GM12878 (cell line): ENCODE data around the gene MAGI3. TPM values are rescaled to one million over a fixed set of nuclear protein-coding genes. Genes with fewer than 3 reads are reported as not detected.

Source experiments
- ATAC-seq: fragments of 200-7000 bp; cut with Tn5 transposase; 3 replicates; pipeline ENCODE4 v1.9.1; 2020; ENCODE audit warnings: mild to moderate bottlenecking, moderate library complexity
- BruUV-seq: library from RNA; stranded (reverse); fragments of 400-500 nt; replicated peaks from 2 replicates; lab custom pipeline; 2021; lab: Mats Ljungman, UMichigan
- CTCF ChIA-PET: fragments of 300-600 bp; sonication (Branson Sonifier 250); formaldehyde crosslinking; extraction: SDS; loops from one replicate; lab custom pipeline; 2021; ENCODE audit warnings: inconsistent platforms; lab: Yijun Ruan, JAX
- POLR2A ChIA-PET: fragments of 350-600 bp; formaldehyde crosslinking; extraction: SDS; loops from one replicate; lab custom pipeline; 2021; ENCODE audit warnings: inconsistent platforms; lab: Charles Lee
- RAD21 ChIA-PET: fragments of 300-600 bp; sonication (Branson Sonifier 250); formaldehyde crosslinking; loops from one replicate; lab custom pipeline; 2023; ENCODE audit warnings: antibody characterized with exemption; ENCODE audit not compliant: unreplicated experiment; lab: Charles Lee
- SMC1A ChIA-PET: fragments of 300-600 bp; sonication (Branson Sonifier 250); formaldehyde crosslinking; loops from one replicate; lab custom pipeline; 2023; ENCODE audit not compliant: unreplicated experiment, uncharacterized antibody; lab: Charles Lee
- DNase-seq: peaks from one replicate; pipeline ENCODE4 v3.0.0-alpha.2; 2011; ENCODE audit warnings: low read depth, low spot score
- FAIRE-seq: peaks from 3 replicates; lab custom pipeline; 2011; peaks lifted over from hg19 to GRCh38; lab: Jason Lieb, UNC
- H2AFZ ChIP-seq: 2 replicates; pipeline ENCODE4 v1.6.0; 2011; ENCODE audit warnings: low read depth, low read length, control low read depth; ENCODE audit not compliant: control insufficient read depth
- H3K27ac ChIP-seq: 2 replicates; pipeline ENCODE4 v1.5.1; 2011; ENCODE audit warnings: control low read depth; ENCODE audit not compliant: control insufficient read depth, insufficient read depth
- H3K27me3 ChIP-seq, 2 experiments: replicated peaks in 1 of 2; 2 replicates each; pipeline versions ENCODE4 v1.6.0 to v1.6.1; 2011; ENCODE audit warnings: low read length in 1 of 2; ENCODE audit not compliant: control insufficient read depth in 2 of 2, insufficient read depth in 2 of 2
- H3K36me3 ChIP-seq, 2 experiments: 2 replicates each; pipeline ENCODE4 v1.5.1; 2011; ENCODE audit warnings: low read length in 1 of 2; ENCODE audit not compliant: control insufficient read depth in 2 of 2, insufficient read depth in 2 of 2
- H3K4me1 ChIP-seq: 2 replicates; pipeline ENCODE4 v1.6.1; 2011; ENCODE audit warnings: mild to moderate bottlenecking, low read length, moderate library complexity, mixed read lengths; ENCODE audit not compliant: control insufficient read depth, insufficient read depth
- H3K4me2 ChIP-seq: 2 replicates; pipeline ENCODE4 v1.6.0; 2011; ENCODE audit warnings: control low read depth; ENCODE audit not compliant: control insufficient read depth, insufficient read depth
- H3K4me3 ChIP-seq: fragments of 200-600 bp; sonication (generic); 2 replicates; pipeline ENCODE4 v1.5.1; 2016
- H3K79me2 ChIP-seq: 2 replicates; pipeline ENCODE4 v1.6.0; 2011; ENCODE audit warnings: low read length; ENCODE audit not compliant: control insufficient read depth, insufficient read depth
- H3K9ac ChIP-seq: 2 replicates; pipeline ENCODE4 v1.8.0; 2011; ENCODE audit warnings: low read length, control low read depth, mixed read lengths; ENCODE audit not compliant: control insufficient read depth, insufficient read depth
- H3K9me3 ChIP-seq: replicated peaks from 3 replicates; pipeline ENCODE4 v1.5.1; 2011; ENCODE audit warnings: mild to moderate bottlenecking, low read length; ENCODE audit not compliant: control insufficient read depth, insufficient read depth
- H4K20me1 ChIP-seq: 2 replicates; pipeline ENCODE4 v1.6.0; 2011; ENCODE audit not compliant: control insufficient read depth, insufficient read depth
- CHD2 ChIP-seq: IDR thresholded peaks from 2 replicates; pipeline ENCODE4 v1.6.1; 2011; ENCODE audit warnings: low read depth, low read length, improper control_type of control experiment, borderline replicate concordance
- IKZF2 ChIP-seq, 2 experiments: fragments of 450-650 bp; IDR thresholded peaks; 2 replicates each; pipeline ENCODE4 v1.6.1; 2017; ENCODE audit warnings: mild to moderate bottlenecking in 2 of 2, moderate library complexity in 2 of 2
- JUND ChIP-seq: IDR thresholded peaks from 2 replicates; pipeline ENCODE4 v1.6.1; 2012; ENCODE audit warnings: low read depth, mild to moderate bottlenecking, low read length, improper control_type of control experiment, moderate library complexity
- NFIC ChIP-seq: IDR thresholded peaks from 2 replicates; pipeline ENCODE4 v1.6.1; 2012; ENCODE audit warnings: low read depth, mild to moderate bottlenecking, inconsistent platforms, low read length, moderate library complexity
- NR2F1 ChIP-seq: fragments of 450-650 bp; conservative IDR thresholded peaks from 2 replicates; pipeline ENCODE4 v1.6.1; 2017; ENCODE audit warnings: mild to moderate bottlenecking
- POLR2AphosphoS2 ChIP-seq: IDR thresholded peaks from 2 replicates; pipeline ENCODE4 v1.6.1; 2011; ENCODE audit warnings: low read depth, mild to moderate bottlenecking, low read length, improper control_type of control experiment, moderate library complexity
- RB1 ChIP-seq: fragments of 450-650 bp; formaldehyde crosslinking; IDR thresholded peaks from 2 replicates; pipeline ENCODE4 v1.6.1; 2017; ENCODE audit warnings: mild to moderate bottlenecking, borderline replicate concordance
- RCOR1 ChIP-seq: conservative IDR thresholded peaks from 2 replicates; pipeline ENCODE4 v1.6.1; 2012; ENCODE audit warnings: low read depth, low read length, improper control_type of control experiment
- SPI1 ChIP-seq: IDR thresholded peaks from 2 replicates; pipeline ENCODE4 v1.6.1; 2011; ENCODE audit warnings: low read depth, mild to moderate bottlenecking, low read length, moderate library complexity, borderline replicate concordance; ENCODE audit not compliant: insufficient read depth
- SRF ChIP-seq, 2 experiments: IDR thresholded peaks; 2 replicates each; pipeline ENCODE4 v1.6.1; 2011; ENCODE audit warnings: low read depth in 2 of 2, low read length in 2 of 2, mild to moderate bottlenecking in 1 of 2, moderate library complexity in 1 of 2
- STAT3 ChIP-seq: IDR thresholded peaks from 2 replicates; pipeline ENCODE4 v1.6.1; 2011; ENCODE audit warnings: low read depth, low read length, improper control_type of control experiment
- SUZ12 ChIP-seq: fragments of 200-600 bp; sonication (generic); IDR thresholded peaks from one replicate; pipeline ENCODE4 v1.6.1; 2018; ENCODE audit warnings: antibody characterized with exemption, mild to moderate bottlenecking; ENCODE audit not compliant: unreplicated experiment
- ZBED1 ChIP-seq: IDR thresholded peaks from 2 replicates; pipeline ENCODE4 v1.6.1; 2016; ENCODE audit warnings: borderline replicate concordance
- ZSCAN29 ChIP-seq: fragments of 450-650 bp; IDR thresholded peaks from 2 replicates; pipeline ENCODE4 v1.6.1; 2017; ENCODE audit warnings: mild to moderate bottlenecking, moderate library complexity
- WGBS: methylation state at CpG from one replicate; pipeline ENCODE4 v1.1.6; 2016; ENCODE audit warnings: low lambda C conversion rate; ENCODE audit not compliant: insufficient replicate concordance, insufficient coverage; ENCODE audit errors: missing lambda C conversion rate; 5-methylcytosine and 5-hydroxymethylcytosine counted together
- in situ Hi-C: fragments of 300-500 bp; cut with MboI; formaldehyde crosslinking; loops from 9 replicates; pipeline ENCODE4 v1.14.3; 2018; ENCODE audit warnings: mixed read lengths
- intact Hi-C: fragments of 100-400 bp; cut with micrococcal nuclease; formaldehyde crosslinking; loops from one replicate; pipeline ENCODE4 v1.14.2; 2022; ENCODE audit not compliant: unreplicated experiment
- polyA plus RNA-seq, 11 experiments: library from polyadenylated mRNA; depleted of rRNA in 4 of 11; unstranded in 6 of 11; stranded (reverse) in 5 of 11; fragments of >200 nt; fragmentation: Nextera tagmentation in 4 of 11; fragmentation: Illumina TruSeq in 1 of 11; extraction: Ambion mirVana in 4 of 11; extraction: Trizol in 1 of 11; gene quantifications; 1 replicate in 1 of 11; 2 replicates in 10 of 11; pipeline versions ENCODE4 v1.2.1 to v1.2.3, GENCODE V29; 2011 to 2016; ENCODE audit warnings: inconsistent platforms in 2 of 11, missing spikeins in 2 of 11, low read depth in 1 of 11
- total RNA-seq, 4 experiments: library from RNA; depleted of rRNA in 3 of 4; stranded (reverse); fragments of >200 nt in 3 of 4; fragmentation: Illumina TruSeq in 1 of 4; extraction: Trizol in 1 of 4; gene quantifications; 2 replicates each; pipeline versions ENCODE4 v1.2.1 to v1.2.3, GENCODE V29; 2013 to 2021
- TF ChIP-seq, protein P1 (sequence below): IDR thresholded peaks from 2 replicates; pipeline ENCODE4 v1.6.1; 2012; ENCODE audit warnings: mild to moderate bottlenecking, low read depth, low read length
- TF ChIP-seq, protein P2 (sequence below): fragments of 450-650 bp; IDR thresholded peaks from 2 replicates; pipeline ENCODE4 v1.6.1; 2014; ENCODE audit warnings: mild to moderate bottlenecking
- TF ChIP-seq, protein P3 (sequence below): IDR thresholded peaks from 2 replicates; pipeline ENCODE4 v1.6.1; 2012; ENCODE audit warnings: low read depth, low read length, improper control_type of control experiment
- TF ChIP-seq, protein P4 (sequence below): IDR thresholded peaks from 2 replicates; pipeline ENCODE4 v1.6.1; 2012; ENCODE audit warnings: low read depth, low read length, improper control_type of control experiment
- TF ChIP-seq, protein P5 (sequence below): IDR thresholded peaks from 2 replicates; pipeline ENCODE4 v1.6.1; 2011; ENCODE audit warnings: low read depth, mild to moderate bottlenecking, low read length, moderate library complexity, borderline replicate concordance; ENCODE audit errors: extremely low read depth

The MAGI3 gene
- total and polyA plus RNA-seq, 10 of the 15 experiments (the other 5 are each of a cell fraction or from before 2014, with no cell fraction given) = 0.17 to 0.65 (median 0.32) TPM

DNA sequence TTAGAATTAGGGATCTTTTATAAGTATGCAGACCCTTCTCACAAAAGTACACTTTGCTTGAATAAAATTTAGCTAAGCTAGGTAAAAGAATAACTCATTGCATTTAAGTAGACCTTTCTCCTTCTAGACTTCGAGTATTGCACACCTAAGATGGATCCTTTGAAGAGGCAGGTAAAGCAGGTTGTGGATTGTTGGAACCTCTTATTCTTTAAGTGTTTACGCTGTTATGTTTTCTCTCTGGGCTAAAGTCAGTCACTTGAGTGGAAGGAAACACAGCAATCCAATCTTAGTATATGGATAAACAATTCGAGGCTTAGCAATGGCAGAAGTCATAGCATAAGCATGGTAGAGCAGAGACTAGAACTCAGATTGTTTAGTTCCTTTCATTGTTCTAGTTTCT, 11.4 kb downstream of the MAGI3 start:
- H3K4me2 ChIP-seq = no peak overlapping the region
- BruUV-seq = no TSS peak
- ChIA-PET SMC1A (interaction anchor here (1.2 kb wide), 1 partner anchor 24 kb away, joined by 4 read pairs; no protein-coding TSS in a partner anchor), POLR2A (no interaction called here), CTCF (no interaction called here), RAD21 (no interaction called here)
- H3K79me2 ChIP-seq = no peaks in the 10 kb centered on the region
- intact Hi-C loops = no loop called here
- no peak overlapping the region for H3K4me3 ChIP-seq
- H3K9me3 ChIP-seq = no peaks in the 10 kb centered on the region
- no peak overlapping the region for H3K27ac ChIP-seq
- ATAC-seq = no peak
- H3K4me1 ChIP-seq = 0 out of 2 replicates have a peak, but pooled peaks cover 3% of the 10 kb centered on the region
- TF ChIP-seq POLR2AphosphoS2 (no peak), ZSCAN29 (no peak), ZBED1 (no peak), SUZ12 (no peak), SPI1 (no peak), NFIC (no peak), NR2F1 (no peak), JUND (no peak), RB1 (no peak), IKZF2 (IDR thresholded peaks at IDR 0.05) (no peak), RCOR1 (no peak), STAT3 (no peak), CHD2 (no peak), SRF (IDR thresholded peaks at IDR 0.05; ENCODE audit: low read depth in 2 of 2, low read length in 2 of 2) (no peak)
- TF ChIP-seq, protein P1, sequence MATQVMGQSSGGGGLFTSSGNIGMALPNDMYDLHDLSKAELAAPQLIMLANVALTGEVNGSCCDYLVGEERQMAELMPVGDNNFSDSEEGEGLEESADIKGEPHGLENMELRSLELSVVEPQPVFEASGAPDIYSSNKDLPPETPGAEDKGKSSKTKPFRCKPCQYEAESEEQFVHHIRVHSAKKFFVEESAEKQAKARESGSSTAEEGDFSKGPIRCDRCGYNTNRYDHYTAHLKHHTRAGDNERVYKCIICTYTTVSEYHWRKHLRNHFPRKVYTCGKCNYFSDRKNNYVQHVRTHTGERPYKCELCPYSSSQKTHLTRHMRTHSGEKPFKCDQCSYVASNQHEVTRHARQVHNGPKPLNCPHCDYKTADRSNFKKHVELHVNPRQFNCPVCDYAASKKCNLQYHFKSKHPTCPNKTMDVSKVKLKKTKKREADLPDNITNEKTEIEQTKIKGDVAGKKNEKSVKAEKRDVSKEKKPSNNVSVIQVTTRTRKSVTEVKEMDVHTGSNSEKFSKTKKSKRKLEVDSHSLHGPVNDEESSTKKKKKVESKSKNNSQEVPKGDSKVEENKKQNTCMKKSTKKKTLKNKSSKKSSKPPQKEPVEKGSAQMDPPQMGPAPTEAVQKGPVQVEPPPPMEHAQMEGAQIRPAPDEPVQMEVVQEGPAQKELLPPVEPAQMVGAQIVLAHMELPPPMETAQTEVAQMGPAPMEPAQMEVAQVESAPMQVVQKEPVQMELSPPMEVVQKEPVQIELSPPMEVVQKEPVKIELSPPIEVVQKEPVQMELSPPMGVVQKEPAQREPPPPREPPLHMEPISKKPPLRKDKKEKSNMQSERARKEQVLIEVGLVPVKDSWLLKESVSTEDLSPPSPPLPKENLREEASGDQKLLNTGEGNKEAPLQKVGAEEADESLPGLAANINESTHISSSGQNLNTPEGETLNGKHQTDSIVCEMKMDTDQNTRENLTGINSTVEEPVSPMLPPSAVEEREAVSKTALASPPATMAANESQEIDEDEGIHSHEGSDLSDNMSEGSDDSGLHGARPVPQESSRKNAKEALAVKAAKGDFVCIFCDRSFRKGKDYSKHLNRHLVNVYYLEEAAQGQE = no peak
- TF ChIP-seq, protein P2, sequence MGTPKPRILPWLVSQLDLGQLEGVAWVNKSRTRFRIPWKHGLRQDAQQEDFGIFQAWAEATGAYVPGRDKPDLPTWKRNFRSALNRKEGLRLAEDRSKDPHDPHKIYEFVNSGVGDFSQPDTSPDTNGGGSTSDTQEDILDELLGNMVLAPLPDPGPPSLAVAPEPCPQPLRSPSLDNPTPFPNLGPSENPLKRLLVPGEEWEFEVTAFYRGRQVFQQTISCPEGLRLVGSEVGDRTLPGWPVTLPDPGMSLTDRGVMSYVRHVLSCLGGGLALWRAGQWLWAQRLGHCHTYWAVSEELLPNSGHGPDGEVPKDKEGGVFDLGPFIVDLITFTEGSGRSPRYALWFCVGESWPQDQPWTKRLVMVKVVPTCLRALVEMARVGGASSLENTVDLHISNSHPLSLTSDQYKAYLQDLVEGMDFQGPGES = no peak
- TF ChIP-seq, protein P3, sequence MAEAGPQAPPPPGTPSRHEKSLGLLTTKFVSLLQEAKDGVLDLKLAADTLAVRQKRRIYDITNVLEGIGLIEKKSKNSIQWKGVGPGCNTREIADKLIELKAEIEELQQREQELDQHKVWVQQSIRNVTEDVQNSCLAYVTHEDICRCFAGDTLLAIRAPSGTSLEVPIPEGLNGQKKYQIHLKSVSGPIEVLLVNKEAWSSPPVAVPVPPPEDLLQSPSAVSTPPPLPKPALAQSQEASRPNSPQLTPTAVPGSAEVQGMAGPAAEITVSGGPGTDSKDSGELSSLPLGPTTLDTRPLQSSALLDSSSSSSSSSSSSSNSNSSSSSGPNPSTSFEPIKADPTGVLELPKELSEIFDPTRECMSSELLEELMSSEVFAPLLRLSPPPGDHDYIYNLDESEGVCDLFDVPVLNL = no peak
- TF ChIP-seq, protein P4, sequence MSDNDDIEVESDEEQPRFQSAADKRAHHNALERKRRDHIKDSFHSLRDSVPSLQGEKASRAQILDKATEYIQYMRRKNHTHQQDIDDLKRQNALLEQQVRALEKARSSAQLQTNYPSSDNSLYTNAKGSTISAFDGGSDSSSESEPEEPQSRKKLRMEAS = no peak
- TF ChIP-seq, protein P5, sequence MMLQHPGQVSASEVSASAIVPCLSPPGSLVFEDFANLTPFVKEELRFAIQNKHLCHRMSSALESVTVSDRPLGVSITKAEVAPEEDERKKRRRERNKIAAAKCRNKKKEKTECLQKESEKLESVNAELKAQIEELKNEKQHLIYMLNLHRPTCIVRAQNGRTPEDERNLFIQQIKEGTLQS = no peak
- TF ChIP-seq, all 136 proteins: peak for 0
- H3K9ac ChIP-seq = no peak overlapping the region
- 68% methylated on average over 3 of the region's 3 CpGs for WGBS
- H3K27me3 ChIP-seq = no peaks in the 10 kb centered on the region; a peak in 1 of 4 replicates
- H3K36me3 ChIP-seq = no peaks in the 10 kb centered on the region
- in situ Hi-C loops = no loop called here
- no peak overlapping the region for H2AFZ ChIP-seq
- H4K20me1 ChIP-seq = no peaks in the 10 kb centered on the region
- DNase-seq (no peak), FAIRE-seq (no peak)
